OCI-LY1 (cell line): ENCODE results near the gene EZH2.

Experiments
- H2AFZ ChIP-seq: fragments of 200-600 bp; sonication (generic), shearing (Covaris generic); 2 replicates; pipeline ENCODE4 v1.6.0; 2014; ENCODE audit warnings: antibody characterized with exemption, mild to moderate bottlenecking, low read length
- H3F3A ChIP-seq: fragments of 200-600 bp; sonication (generic), shearing (Covaris generic); 2 replicates; pipeline ENCODE4 v1.6.0; 2014; ENCODE audit warnings: mild to moderate bottlenecking, antibody characterized with exemption, low read length, moderate library complexity; ENCODE audit not compliant: insufficient read depth
- H3K27ac ChIP-seq: fragments of 200-600 bp; sonication (generic); 2 replicates; pipeline ENCODE4 v1.5.1; 2014; ENCODE audit warnings: low read length, mixed run types, mild to moderate bottlenecking, low read depth; ENCODE audit not compliant: poor library complexity, severe bottlenecking
- H3K27me3 ChIP-seq: fragments of 200-600 bp; sonication (generic); 2 replicates; pipeline ENCODE4 v1.6.0; 2014; ENCODE audit warnings: antibody characterized with exemption, mild to moderate bottlenecking, low read length, moderate library complexity; ENCODE audit not compliant: insufficient read depth
- H3K36me3 ChIP-seq: fragments of 200-600 bp; sonication (generic); 2 replicates; pipeline ENCODE4 v1.6.1; 2014; ENCODE audit warnings: mild to moderate bottlenecking, antibody characterized with exemption, low read length, moderate library complexity, mixed read lengths; ENCODE audit not compliant: insufficient read depth
- H3K4me1 ChIP-seq: fragments of 200-600 bp; sonication (generic); 2 replicates; pipeline ENCODE4 v1.5.1; 2014; ENCODE audit warnings: mild to moderate bottlenecking, low read length, moderate library complexity; ENCODE audit not compliant: insufficient read depth, severe bottlenecking
- H3K4me2 ChIP-seq: fragments of 200-600 bp; sonication (generic), shearing (Covaris generic); 2 replicates; pipeline ENCODE4 v1.6.1; 2014; ENCODE audit warnings: low read length
- H3K4me3 ChIP-seq: fragments of 200-600 bp; sonication (generic); 2 replicates; pipeline ENCODE4 v1.5.1; 2014; ENCODE audit warnings: low read length, low read depth, mild to moderate bottlenecking, mixed read lengths; ENCODE audit not compliant: poor library complexity, severe bottlenecking
- H3K79me2 ChIP-seq: fragments of 200-600 bp; shearing (Covaris generic); 2 replicates; pipeline ENCODE4 v1.6.1; 2016; ENCODE audit warnings: mixed run types, low read length, mixed read lengths; ENCODE audit not compliant: insufficient read depth
- H3K9ac ChIP-seq: fragments of 200-600 bp; sonication (generic), shearing (Covaris generic); 2 replicates; pipeline ENCODE4 v1.6.1; 2014; ENCODE audit warnings: mild to moderate bottlenecking, low read length, mixed read lengths
- H3K9me2 ChIP-seq: fragments of 200-600 bp; sonication (generic), shearing (Covaris generic); 2 replicates; pipeline ENCODE4 v1.6.1; 2014; ENCODE audit warnings: low read depth, mild to moderate bottlenecking, low read length, mixed read lengths
- H3K9me3 ChIP-seq: fragments of 200-600 bp; shearing (Covaris generic); 2 replicates; pipeline ENCODE4 v1.6.1; 2014; ENCODE audit warnings: low read length, mixed read lengths
- H4K20me1 ChIP-seq: fragments of 200-600 bp; sonication (generic), shearing (Covaris generic); 2 replicates; pipeline ENCODE4 v1.6.0; 2016; ENCODE audit warnings: mild to moderate bottlenecking, low read length; ENCODE audit not compliant: insufficient read depth
- CTCF ChIP-seq: fragments of 200-600 bp; sonication (generic), shearing (Covaris generic); IDR thresholded peaks from 2 replicates; pipeline ENCODE4 v1.5.1; 2017; ENCODE audit warnings: mild to moderate bottlenecking, antibody characterized with exemption, low read length, moderate library complexity, mixed read lengths
- EZH2 ChIP-seq: fragments of 200-600 bp; sonication (generic), shearing (Covaris generic); IDR thresholded peaks from 2 replicates; pipeline ENCODE4 v1.8.0; 2017; ENCODE audit warnings: borderline replicate concordance, mixed run types, mild to moderate bottlenecking, antibody characterized with exemption, low read length, moderate library complexity, mixed read lengths

EZH2 gene

DNA sequence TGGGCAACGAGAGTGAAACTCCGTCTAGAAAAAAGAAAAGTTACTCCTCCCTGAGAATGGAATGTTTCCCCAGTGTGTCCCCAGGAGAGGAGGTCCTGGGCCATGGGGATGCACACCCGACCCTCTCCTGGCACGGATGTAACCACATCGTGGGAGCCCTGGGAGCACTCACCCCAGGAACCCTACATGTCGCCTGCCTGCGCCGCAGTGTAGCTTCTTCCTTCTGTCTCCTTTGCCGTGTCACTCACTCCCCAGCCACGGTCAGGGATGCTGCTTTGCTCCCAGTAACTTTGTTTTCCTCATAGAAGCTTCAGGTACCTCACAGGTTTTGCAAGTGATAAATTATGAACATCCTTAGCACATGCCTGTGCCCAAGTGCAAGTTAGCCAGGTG lies 82.0 kb downstream of the EZH2 start:
- Histone ChIP-seq H3K9ac (no peak overlapping the region), H3K9me2 (no peaks in the 10 kb centered on the region), H3K9me3 (no peaks in the 10 kb centered on the region), H3K27me3 (no peaks in the 10 kb centered on the region), H3K4me1 (no peaks in the 10 kb centered on the region), H3K36me3 (peaks cover 77% of the 10 kb centered on the region), H2AFZ (no peak overlapping the region), H3K4me2 (no peak overlapping the region), H3K79me2 (no peaks in the 10 kb centered on the region), H3F3A (no peaks in the 10 kb centered on the region), H4K20me1 (no peaks in the 10 kb centered on the region), H3K27ac (no peak overlapping the region), H3K4me3 (no peak overlapping the region)
- TF ChIP-seq EZH2: no peak
- no peak for TF ChIP-seq CTCF

DNA sequence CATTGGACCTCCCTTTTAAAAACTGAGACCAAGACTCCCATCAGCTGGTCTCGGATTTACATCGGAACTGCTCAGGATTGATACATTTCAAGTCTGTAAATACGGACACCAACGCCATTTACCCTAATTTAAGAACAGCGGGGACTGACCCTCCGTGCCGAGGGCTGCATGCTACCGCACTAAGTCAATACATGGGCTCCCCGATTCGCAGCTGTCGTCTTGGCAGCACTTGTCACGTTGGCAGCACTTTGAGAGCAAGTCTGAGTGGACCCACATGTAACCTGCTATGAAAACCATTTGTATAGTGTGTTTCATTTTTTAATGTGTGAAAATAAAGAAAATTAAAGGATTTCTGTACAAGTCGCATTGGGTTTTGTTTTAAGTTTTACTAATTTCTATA lies 83.4 kb downstream of the EZH2 start:
- no peak overlapping the region for H3K27ac ChIP-seq
- H3K79me2 ChIP-seq: no peaks in the 10 kb centered on the region
- H3K9ac ChIP-seq: no peak overlapping the region
- H3F3A ChIP-seq: no peaks in the 10 kb centered on the region
- H3K9me2 ChIP-seq: no peaks in the 10 kb centered on the region
- no peaks in the 10 kb centered on the region for H3K4me1 ChIP-seq
- H2AFZ ChIP-seq: no peak overlapping the region
- TF ChIP-seq CTCF (no peak), EZH2 (no peak)
- H3K4me2 ChIP-seq: no peak overlapping the region
- H4K20me1 ChIP-seq: no peaks in the 10 kb centered on the region
- H3K4me3 ChIP-seq: no peak overlapping the region
- no peaks in the 10 kb centered on the region for H3K9me3 ChIP-seq
- no peaks in the 10 kb centered on the region for H3K27me3 ChIP-seq
- peaks cover 77% of the 10 kb centered on the region for H3K36me3 ChIP-seq

- Histone ChIP-seq H4K20me1 (no peaks in the 10 kb centered on the region), H3K4me2 (no peak overlapping the region), H3K9ac (no peak overlapping the region), H3K9me2 (no peaks in the 10 kb centered on the region), H3K27ac (no peak overlapping the region), H3K27me3 (no peaks in the 10 kb centered on the region), H3K4me1 (no peaks in the 10 kb centered on the region), H3K9me3 (no peaks in the 10 kb centered on the region), H3K79me2 (no peaks in the 10 kb centered on the region), H2AFZ (no peak overlapping the region), H3F3A (no peaks in the 10 kb centered on the region), H3K36me3 (peaks cover 74% of the 10 kb centered on the region), H3K4me3 (no peak overlapping the region)
- no peak for TF ChIP-seq CTCF
- TF ChIP-seq EZH2: no peak
These were observed 84.1 kb downstream of the EZH2 start for GRCh38 chr7:148799893-148800555.
